22Rv1 (cell line): ENCODE results near the gene NPC1L1.

Source experiments
- H3K27ac ChIP-seq: fragments of 450-650 bp; 2 replicates; pipeline ENCODE4 v1.5.1; 2017
- CTCF ChIP-seq: fragments of 450-650 bp; IDR thresholded peaks from 2 replicates; pipeline ENCODE4 v1.5.1; 2017; ENCODE audit warnings: mild to moderate bottlenecking
- ZFX ChIP-seq: fragments of 450-650 bp; IDR thresholded peaks from 2 replicates; pipeline ENCODE4 v1.6.1; 2017; ENCODE audit warnings: antibody characterized with exemption, borderline replicate concordance

Gene NPC1L1

GRCh38 chr7:44541028-44541869, at the start of gene NPC1L1:
NPC1L1 (minus strand) TSS chr7:44541330; CDS start chr7:44541259, 71 bp downstream.
- no peak within 1 kb of the TSS for H3K27ac ChIP-seq
- no peak for TF ChIP-seq CTCF
- no peak for TF ChIP-seq ZFX

GRCh38 chr7:44590910-44591309, 49.8 kb upstream of the NPC1L1 start:
- TF ChIP-seq CTCF, result no peak
- no peak for TF ChIP-seq ZFX
- no peak overlapping the region for H3K27ac ChIP-seq

GRCh38 chr7:44587843-44588711, 46.9 kb upstream of the NPC1L1 start:
- H3K27ac ChIP-seq, result no peak overlapping the region
- TF ChIP-seq ZFX, result no peak
- TF ChIP-seq CTCF, result peak; percentile 91

- H3K27ac ChIP-seq, result peak overlapping the region; percentile 98
- no peak for TF ChIP-seq ZFX
- TF ChIP-seq CTCF, result no peak
These were observed 42.2 kb upstream of the NPC1L1 start for GRCh38 chr7:44583146-44583865.

GRCh38 chr7:44581879-44582603, 40.9 kb upstream of the NPC1L1 start, which contains the start of gene TMED4:
TMED4 (minus strand) TSS chr7:44582231; CDS start chr7:44582206, 25 bp downstream.
- no peak for TF ChIP-seq ZFX
- TF ChIP-seq CTCF, result no peak
- peak within 1 kb of the TSS; percentile 98 for H3K27ac ChIP-seq
